ENCODE measurements around the gene CAPG. TPM values are rescaled to one million over a fixed set of nuclear protein-coding genes. Genes with fewer than 3 reads are reported as not detected.
"Not testable (repeated sequence)": the region's sequence is repeated elsewhere in the genome, so short reads cannot be mapped to it uniquely, and the experiment has no call there.

Gene CAPG
- total RNA-seq, 6 experiments from 2014 or later: 10.7 to 49.6 (median 13.6) TPM

DNA sequence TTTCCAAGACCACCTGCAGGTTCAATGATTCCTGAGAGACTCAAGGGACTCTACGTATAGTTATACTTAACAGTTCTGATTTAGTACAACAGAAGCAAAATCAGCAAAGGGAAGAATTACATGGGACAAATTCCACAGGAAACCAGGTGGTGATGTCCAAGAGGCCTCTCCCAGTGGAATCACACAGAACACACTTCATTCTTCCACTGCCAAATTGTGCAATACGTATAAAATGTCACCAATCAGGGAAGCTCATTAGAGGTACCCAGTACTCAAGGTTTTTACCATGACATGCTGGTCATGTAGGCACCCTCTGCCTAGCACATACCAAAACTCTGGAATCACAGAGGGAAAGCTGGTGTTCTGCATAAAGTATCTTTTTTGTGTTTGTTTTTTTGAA, 22.4 kb downstream of the CAPG start:
- Mint-ChIP-seq H3K4me3 (no peak overlapping the region), H3K27me3 (ENCODE audit: insufficient read depth) (no peaks in the 10 kb centered on the region; the same call in 1 of the 2 replicates), H3K9me3 (no peaks in the 10 kb centered on the region), H3K36me3 (ENCODE audit: low read depth) (peaks cover 4% of the 10 kb centered on the region), H3K27ac (no peak overlapping the region), H3K4me1 (ENCODE audit: low read depth) (peaks cover 8% of the 10 kb centered on the region)
- DNase-seq: no peak
- TF ChIP-seq, protein P1, sequence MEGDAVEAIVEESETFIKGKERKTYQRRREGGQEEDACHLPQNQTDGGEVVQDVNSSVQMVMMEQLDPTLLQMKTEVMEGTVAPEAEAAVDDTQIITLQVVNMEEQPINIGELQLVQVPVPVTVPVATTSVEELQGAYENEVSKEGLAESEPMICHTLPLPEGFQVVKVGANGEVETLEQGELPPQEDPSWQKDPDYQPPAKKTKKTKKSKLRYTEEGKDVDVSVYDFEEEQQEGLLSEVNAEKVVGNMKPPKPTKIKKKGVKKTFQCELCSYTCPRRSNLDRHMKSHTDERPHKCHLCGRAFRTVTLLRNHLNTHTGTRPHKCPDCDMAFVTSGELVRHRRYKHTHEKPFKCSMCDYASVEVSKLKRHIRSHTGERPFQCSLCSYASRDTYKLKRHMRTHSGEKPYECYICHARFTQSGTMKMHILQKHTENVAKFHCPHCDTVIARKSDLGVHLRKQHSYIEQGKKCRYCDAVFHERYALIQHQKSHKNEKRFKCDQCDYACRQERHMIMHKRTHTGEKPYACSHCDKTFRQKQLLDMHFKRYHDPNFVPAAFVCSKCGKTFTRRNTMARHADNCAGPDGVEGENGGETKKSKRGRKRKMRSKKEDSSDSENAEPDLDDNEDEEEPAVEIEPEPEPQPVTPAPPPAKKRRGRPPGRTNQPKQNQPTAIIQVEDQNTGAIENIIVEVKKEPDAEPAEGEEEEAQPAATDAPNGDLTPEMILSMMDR (IDR thresholded peaks at IDR 0.05): no peak

- Mint-ChIP-seq H3K27me3 (ENCODE audit: insufficient read depth) (no peaks in the 10 kb centered on the region; the same call in none of the 2 replicates), H3K36me3 (ENCODE audit: low read depth) (peaks cover 5% of the 10 kb centered on the region), H3K9me3 (no peaks in the 10 kb centered on the region), H3K27ac (no peak overlapping the region), H3K4me3 (no peak overlapping the region), H3K4me1 (ENCODE audit: low read depth) (peaks cover 13% of the 10 kb centered on the region)
- no peak for DNase-seq
- TF ChIP-seq, protein P1 (IDR thresholded peaks at IDR 0.05): no peak
These were observed 24.4 kb downstream of the CAPG start for GRCh38 chr2:85385746-85386145.

DNA sequence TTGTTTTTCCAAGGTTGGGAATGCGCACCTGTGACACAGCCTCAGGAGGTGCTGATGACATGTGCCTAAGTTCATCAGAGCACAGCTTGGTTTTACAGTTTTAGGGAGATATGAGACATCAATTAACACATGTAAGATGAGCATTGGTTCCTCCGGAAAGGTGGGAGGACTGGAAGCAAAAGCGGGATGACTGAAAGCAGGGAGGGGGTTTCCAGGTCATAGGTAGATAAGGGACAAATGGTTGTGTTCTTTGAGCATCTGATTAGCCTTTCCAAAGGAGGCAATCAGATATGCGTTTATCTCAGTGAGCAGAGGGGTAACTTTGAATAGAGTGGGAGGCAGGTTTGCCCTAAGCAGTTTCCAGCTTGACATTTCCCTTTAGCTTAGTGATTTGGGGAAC, 26.3 kb downstream of the CAPG start:
- TF ChIP-seq, protein P1 (IDR thresholded peaks at IDR 0.05): no peak
- peaks cover 16% of the 10 kb centered on the region for H3K36me3 Mint-ChIP-seq (ENCODE audit: low read depth)
- no peak for DNase-seq
- no peak overlapping the region for H3K4me3 Mint-ChIP-seq
- H3K27ac Mint-ChIP-seq: no peak overlapping the region
- peaks cover 13% of the 10 kb centered on the region for H3K4me1 Mint-ChIP-seq (ENCODE audit: low read depth)
- H3K27me3 Mint-ChIP-seq (ENCODE audit: insufficient read depth): no peaks in the 10 kb centered on the region; the same call in none of the 2 replicates
- no peaks in the 10 kb centered on the region for H3K9me3 Mint-ChIP-seq

DNA sequence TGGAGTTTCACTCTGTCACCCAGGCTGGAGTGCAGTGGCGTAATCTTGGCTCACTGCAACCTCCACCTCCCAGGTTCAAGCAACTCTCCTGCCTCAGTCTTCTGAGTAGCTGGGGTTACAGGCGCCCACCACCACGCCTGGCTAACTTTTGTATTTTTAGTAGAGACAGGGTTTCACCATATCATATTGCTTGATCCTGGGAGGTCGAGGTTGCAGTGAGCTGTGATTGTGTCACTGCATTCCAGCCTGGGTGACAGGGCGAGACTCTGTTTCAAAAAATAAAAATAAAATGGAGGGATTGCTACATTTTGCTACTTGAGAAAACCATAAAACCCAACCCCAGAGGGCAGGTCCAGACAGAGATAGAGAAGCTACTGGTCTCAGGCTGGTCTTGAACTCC, 27.0 kb downstream of the CAPG start:
- not testable (repeated sequence) for H3K27me3 Mint-ChIP-seq (ENCODE audit: insufficient read depth); H3K4me3 Mint-ChIP-seq; H3K9me3 Mint-ChIP-seq
- peaks cover 13% of the 10 kb centered on the region for H3K4me1 Mint-ChIP-seq (ENCODE audit: low read depth)
- peaks cover 21% of the 10 kb centered on the region for H3K36me3 Mint-ChIP-seq (ENCODE audit: low read depth)
- H3K27ac Mint-ChIP-seq: peak overlapping the region; percentile 35; the same call in 1 of the 2 replicates
- DNase-seq: peak; percentile 13

- Mint-ChIP-seq H3K4me3 (no peak overlapping the region), H3K4me1 (ENCODE audit: low read depth) (peaks cover 18% of the 10 kb centered on the region), H3K27ac (no peak overlapping the region), H3K27me3 (ENCODE audit: insufficient read depth) (no peaks in the 10 kb centered on the region; the same call in none of the 2 replicates), H3K36me3 (ENCODE audit: low read depth) (peaks cover 36% of the 10 kb centered on the region), H3K9me3 (no peaks in the 10 kb centered on the region)
- no peak for DNase-seq
- TF ChIP-seq, protein P1 (IDR thresholded peaks at IDR 0.05): no peak
These were observed 30.1 kb downstream of the CAPG start for GRCh38 chr2:85380048-85380447.

- Mint-ChIP-seq H3K4me1 (ENCODE audit: low read depth) (peaks cover 18% of the 10 kb centered on the region), H3K9me3 (no peaks in the 10 kb centered on the region), H3K27me3 (ENCODE audit: insufficient read depth) (no peaks in the 10 kb centered on the region; the same call in none of the 2 replicates), H3K4me3 (no peak overlapping the region), H3K27ac (no peak overlapping the region), H3K36me3 (ENCODE audit: low read depth) (peaks cover 43% of the 10 kb centered on the region)
- TF ChIP-seq, protein P1 (IDR thresholded peaks at IDR 0.05): no peak
- no peak for DNase-seq
These were observed 31.9 kb downstream of the CAPG start for GRCh38 chr2:85378257-85378656.
